Activated gamma-delta T cell treated with Interleukin-2 at 50 U/mL for 16 hours (primary cell): ENCODE results near the gene RHBDL3.
"Not testable (repeated sequence)": the region's sequence is repeated elsewhere in the genome, so short reads cannot be mapped to it uniquely, and the experiment has no call there.

Experiments used
- DNase-seq: peaks from one replicate; pipeline ENCODE4 v3.0.0-alpha.2; 2020

Gene RHBDL3, protein sequence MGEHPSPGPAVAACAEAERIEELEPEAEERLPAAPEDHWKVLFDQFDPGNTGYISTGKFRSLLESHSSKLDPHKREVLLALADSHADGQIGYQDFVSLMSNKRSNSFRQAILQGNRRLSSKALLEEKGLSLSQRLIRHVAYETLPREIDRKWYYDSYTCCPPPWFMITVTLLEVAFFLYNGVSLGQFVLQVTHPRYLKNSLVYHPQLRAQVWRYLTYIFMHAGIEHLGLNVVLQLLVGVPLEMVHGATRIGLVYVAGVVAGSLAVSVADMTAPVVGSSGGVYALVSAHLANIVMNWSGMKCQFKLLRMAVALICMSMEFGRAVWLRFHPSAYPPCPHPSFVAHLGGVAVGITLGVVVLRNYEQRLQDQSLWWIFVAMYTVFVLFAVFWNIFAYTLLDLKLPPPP

DNA sequence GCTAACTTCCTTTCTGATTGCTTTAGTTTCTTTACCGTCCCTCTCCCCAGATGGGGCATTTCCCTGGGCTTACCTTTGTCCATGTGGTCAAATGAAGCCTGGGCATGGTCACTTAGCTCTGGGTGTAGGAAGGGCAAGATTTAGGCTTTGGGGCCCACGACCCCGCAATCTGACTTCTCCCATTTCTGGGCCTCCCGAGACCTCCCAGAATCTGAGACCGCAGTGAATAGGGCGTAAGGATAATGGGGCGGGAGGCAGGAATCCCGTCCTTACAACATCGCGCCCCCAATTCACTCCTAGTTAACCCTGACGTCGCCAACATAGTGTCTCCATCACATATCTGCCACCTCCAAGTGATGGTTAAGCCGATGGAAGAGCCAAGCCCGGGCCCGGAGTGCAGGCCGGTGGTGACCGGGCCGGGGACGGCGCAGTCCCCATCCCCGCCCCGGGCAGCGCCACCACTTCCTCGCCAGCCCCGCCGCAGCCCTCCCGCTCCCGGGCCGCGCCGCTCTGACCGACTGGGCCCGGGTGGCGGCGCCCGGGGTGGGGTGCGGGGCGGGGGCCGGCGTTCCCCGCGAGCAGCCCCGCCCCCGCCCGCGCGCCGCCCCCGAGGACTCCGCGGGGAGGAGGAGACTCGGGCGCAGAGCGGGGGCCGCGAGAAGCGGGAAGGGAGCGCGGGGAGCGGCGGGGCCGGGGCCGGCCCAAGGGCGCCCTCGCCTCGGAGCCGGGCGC is at the start of gene RHBDL3:
TSS of gene RHBDL3 (plus strand) at position 641 of the 732 bp plus-strand sequence. CDS start 358 bp downstream, outside the sequence.
- no peak for DNase-seq

DNA sequence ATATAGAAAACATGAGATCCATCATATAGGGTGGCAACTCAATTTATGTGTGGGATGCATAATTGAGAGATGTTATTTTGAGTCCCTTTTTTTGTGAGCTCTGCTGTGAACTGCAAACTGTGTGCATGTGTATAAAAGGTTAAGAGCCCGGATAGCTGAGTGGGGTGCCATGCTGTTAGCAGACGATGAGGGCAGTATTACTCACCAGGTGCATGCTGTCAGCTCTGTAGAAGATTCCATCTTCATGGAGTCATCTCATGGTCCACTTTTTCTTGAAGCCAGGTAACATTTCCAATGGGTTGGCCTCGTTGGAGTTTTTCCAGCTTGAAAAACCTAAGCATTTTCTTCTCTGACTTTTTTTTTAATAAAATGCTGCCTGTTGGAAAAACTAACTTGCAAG is 43.0 kb upstream of the RHBDL3 start:
- no peak for DNase-seq

DNA sequence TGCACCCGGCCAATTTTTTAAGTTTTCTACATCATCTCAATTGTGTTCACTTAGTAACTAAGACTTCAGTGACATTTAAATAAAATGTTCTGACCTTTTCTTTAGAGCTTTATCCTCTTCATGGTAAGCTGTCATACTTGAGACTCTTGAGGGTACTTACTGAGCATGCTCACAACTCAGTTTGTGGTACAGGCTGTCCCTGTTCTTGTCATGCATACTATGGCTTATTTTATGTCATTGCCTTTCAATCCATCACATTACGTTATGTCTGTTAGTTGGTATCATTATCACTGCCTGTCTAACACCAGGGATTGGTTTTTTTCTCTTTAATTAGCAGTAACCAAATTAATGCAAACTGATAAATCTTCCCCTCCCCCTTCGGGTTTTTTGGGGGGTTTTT is 41.9 kb upstream of the RHBDL3 start:
- no peak for DNase-seq

DNA sequence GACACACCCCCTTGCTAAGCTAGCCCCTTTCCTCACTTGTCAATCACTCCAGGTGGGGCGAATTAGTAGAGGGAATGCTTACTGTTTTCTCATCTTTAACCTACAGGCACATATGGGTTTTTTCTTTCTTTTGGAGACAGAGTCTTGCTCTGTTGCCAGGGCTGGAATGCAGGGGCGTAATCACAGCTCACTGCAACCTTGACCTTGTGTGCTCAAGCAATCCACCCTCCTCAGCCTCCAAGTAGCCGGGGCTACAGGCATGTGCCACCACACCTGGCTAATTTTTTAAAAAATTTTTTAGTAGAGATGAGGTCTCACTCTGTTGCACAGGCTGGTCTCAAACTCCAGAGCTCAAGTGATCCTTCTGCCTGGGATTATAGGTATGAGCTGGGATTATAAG is 38.7 kb upstream of the RHBDL3 start:
- no peak for DNase-seq

DNA sequence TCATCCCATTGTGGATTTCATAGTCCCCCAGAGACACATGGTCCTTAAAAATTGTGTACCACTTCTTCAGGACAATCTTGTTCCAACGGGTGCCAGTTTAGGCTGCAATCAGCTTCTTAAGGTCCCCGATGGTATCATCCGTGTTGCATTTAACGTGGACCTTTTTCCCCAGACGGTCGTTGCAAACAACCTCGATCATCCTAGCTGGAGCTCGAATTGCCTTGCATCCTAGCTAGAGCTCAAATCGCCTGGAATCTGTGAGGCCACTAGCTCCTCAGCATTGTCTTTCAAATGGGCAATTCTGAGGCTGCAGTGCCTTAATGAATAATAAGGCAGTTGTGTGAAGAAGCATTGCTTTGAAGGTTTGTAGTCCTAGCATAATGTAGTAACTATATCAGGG is 37.7 kb upstream of the RHBDL3 start:
- no peak for DNase-seq

DNA sequence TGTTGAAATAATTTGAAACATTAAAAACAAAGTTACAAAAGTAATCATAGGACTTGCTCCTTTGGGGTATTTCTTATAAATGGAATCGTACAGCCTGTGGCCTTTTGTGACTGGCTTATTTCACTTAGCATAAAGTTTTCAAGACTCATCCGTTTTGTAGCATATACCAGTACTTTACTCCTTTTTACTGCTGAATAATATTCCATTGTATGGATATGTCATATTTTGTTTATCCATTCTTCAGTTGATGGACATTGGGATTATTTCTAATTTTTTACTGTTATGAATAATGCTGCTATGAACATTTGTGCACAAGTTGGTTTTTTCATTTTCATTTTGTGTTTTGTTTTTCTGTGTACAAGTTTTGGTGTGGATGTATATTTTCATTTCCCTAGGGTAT is 30.0 kb upstream of the RHBDL3 start:
- no peak for DNase-seq

DNA sequence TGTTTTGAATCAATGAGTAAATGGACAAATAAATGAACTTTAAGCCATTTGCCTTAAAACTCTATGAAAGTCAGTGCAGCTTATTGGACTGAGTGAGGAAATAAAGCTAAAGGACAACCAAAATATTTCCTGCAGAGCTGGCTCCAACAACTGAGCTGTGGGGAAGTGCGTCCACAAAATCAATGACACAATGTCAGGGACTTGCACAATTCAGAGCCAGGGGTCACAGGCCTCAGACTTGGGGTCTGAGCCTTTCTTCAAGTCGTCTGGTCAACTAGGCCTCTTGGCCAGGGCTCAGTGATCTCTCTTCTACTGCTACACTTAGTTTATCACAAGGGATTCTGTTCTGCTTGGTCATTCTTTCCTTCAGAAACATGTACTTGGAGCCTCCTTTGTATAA is 26.2 kb upstream of the RHBDL3 start:
- no peak for DNase-seq

DNA sequence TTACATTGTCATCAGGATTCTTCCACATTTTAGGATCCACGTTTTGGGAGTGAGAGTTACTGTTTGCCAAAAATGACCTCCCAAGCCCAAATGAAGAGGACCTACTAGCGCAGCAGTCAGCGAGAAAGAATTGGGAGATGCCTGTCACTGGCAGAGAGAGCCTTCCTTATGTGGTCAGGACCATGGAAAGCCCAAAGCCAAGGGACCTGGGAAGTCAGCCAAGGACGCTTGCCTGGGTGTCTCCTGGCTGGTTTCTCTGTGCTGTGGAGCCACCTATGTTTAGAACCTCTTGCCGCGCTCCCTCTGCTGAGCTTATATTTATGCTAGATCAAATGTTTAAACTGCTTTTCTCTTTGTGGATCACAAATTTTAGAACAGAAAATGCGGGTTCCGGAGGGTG is 24.9 kb upstream of the RHBDL3 start:
- no peak for DNase-seq

DNA sequence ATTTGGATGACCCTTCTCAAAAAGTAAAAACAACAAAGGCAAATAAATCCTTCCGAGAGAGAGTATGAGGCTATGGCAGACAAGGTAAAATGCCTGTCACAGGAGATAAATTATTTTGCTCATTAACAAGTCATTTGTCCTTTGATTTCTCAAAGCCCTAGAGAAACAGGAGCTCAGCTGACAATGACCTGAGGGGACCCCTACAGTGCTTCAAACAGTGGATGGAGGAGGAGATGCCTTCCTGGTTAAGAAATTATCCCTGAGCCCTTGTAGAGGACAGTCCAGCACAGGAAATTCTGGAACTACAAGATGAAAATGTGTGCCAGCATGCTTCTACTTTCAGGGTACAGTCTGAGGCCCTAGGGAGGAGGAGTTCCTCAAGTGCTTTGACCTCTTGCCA is 24.0 kb upstream of the RHBDL3 start:
- DNase-seq: no peak

DNA sequence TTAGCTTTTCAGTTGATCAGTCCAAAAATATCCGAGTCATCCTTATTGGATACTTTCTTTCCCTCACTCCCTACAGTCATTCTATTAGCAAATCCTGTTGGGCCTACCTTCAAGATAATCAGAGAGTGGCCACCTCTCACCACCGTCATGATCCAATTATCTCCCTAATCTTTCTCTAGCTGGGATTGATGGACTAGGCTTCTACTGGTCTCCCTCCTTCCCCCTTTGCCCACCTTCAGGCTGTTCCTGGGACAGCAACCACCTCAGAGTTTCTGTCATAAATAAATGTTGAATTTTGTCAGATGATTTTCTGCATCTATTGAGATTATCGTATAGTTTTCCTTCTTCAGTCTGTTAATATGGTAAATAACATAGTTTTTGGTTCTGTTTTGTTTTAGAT is 16.2 kb upstream of the RHBDL3 start:
- no peak for DNase-seq

DNA sequence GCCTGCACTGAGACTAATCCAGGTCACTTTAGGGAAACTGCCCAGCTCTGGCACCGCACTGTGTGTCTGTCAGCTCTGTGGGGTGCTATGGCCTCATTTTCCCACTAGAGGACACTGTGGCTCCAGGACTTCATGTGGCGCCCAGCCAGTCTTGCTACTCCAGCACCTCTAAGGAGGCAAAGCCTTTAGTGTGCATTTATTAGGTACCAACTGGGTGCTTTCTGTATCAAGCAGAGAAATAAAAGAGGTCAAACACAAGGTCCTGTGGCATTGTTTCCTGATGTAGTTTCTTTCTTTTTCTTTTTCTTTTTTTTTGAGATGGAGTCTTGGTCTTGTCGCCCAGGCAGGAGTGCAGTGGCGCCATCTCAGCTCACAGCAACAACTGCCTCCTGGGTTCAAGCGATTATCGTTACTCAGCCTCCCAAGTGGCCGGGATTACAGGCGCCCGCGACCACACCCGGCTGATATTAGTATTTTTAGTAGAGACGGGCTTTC is 12.5 kb upstream of the RHBDL3 start:
- peak; percentile 53 for DNase-seq

DNA sequence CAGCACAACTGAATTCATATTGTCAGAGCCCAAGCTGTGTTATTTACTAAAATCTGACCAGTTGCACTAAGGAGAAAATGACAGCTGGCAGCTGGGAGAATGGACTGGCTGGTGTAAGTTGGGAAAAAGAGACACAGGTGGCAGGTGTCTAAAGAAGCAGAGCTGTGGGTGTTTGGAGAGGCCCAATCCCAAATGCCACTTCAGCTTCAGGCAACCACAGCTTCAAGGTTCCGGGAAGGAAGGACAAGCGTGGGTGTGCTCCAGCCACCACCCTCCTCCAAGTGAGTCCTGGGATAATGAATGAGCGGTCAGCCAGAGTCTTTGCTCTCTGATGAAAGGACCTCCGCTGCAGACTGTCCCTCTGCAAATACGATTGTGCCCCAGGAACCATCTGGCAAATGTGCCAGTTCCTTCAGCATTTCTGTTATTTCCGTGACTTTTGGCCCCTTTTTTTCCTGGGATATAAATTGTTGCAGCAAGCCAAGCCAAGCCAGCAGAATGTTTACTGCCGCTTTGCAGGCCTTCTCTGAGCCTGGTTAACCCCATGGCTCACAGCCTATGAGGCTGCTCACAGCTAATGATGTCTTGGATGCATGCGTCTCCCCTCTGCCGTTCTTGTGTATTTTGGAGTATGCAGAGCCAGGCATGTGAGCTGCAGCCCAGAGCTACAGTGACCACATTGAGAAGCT is 9.5 kb upstream of the RHBDL3 start:
- DNase-seq: no peak

DNA sequence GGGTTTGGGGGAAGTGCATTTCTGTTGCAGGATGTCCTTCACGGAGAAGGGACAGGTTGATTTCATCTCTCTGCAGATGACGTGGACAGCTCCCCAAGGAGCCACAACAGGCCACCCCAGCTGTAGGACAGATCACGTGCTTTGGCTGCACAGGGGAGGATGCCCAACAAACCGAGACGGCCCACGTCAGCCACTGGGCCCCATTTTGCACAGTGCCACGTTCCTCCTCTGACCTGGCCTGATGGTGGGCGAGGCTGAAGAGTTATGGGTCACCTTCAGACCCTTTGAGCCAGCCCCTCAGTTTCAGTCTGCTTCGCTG is 9.0 kb upstream of the RHBDL3 start:
- no peak for DNase-seq

DNA sequence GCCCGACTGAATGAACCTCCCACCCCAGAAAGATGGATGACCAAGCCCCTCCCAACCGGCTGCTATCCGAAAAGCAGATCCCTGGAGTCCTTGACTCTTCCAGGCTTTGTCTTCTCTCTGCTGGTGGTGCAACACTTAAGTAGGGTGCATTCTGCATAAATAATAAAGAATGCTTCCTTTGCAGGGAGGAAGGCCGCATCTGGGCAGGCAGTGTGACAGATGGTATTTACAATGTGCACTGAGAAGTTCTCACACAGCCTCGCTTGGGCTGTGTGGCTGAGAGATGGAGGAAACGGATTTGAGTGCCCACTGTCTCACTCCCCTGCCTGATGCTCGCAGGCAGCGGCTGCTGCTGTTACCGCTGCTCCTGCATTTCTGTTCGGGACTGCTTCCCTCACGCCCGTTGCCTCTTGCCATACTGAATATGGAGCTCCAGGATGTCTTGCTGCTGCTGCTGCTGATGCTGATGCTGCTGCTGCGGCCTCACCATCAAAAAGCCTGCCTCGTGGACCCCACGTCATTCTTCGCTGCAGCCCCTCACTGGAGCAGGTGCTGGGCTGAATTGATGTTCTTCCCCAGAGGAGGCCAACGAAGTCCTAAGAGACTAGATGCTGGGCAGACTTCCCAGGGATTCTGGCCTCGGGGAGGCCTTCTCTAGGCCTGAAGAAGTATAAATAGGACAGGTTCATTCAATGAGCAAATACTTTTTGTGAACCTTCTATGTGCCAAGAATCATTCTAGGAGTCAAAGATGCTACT is 7.1 kb upstream of the RHBDL3 start:
- no peak for DNase-seq

DNA sequence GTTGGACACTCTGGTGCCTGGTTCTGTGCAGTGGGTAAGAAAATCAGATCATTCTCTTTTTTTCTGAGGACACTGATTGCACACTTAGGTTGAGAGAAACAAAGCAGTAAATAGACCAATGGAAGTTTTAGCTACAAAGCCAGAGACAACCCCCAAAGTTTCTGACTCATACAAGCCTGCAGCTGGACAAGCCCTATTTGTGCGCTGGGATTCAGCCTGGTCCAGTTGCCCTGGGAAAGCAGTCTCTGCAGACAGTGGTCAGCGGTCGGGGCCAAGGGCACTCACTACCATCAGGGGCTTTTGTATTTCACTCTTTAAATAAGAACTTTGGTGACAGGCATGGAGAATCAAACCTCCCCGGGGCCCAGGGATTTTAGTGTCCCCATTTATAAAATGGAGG is 6.0 kb upstream of the RHBDL3 start:
- no peak for DNase-seq

DNA sequence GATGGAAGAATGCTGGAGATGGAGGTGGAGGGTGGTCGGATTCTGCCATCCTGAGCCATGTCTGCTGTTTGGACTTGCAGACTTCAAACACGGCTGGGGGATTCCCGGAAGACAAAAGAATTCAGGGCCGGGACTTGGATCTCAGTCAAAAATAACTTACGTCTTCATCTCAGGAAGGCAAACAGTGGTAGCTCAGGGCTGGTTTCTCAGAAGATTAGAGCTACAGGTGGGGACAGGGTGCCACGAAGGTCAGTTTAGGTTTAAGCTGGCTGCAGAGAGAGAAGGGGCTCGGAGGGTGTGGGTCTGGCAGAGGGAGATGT is 4.3 kb upstream of the RHBDL3 start:
- DNase-seq: no peak

DNA sequence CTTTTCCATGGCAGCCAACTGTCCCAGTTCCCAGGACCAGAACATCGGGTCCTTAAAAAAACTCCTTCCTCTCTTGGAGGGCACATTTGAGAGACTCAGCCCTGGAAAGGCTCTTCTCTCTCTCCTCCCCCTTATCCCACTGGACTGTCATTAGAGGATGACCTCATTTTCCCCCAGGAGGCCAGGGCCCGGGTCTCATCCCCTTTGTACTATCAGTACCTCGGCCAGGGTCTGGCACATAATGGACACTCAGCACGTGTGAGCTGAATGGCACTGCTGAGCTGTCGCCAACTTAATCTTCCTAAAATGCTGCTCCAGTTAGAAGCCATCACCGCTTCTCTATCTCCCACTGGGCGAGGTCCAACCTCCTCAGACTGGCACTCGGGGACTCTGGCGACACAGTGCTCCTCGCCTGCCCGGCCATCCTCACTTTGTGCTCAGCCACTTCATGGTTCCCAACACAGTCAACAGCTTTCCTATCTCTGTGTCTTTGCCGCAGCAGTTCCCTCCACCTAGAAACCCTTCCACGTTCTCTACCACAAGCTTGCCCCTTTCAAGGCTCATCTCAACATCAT is 3.6 kb upstream of the RHBDL3 start:
- DNase-seq: no peak

DNA sequence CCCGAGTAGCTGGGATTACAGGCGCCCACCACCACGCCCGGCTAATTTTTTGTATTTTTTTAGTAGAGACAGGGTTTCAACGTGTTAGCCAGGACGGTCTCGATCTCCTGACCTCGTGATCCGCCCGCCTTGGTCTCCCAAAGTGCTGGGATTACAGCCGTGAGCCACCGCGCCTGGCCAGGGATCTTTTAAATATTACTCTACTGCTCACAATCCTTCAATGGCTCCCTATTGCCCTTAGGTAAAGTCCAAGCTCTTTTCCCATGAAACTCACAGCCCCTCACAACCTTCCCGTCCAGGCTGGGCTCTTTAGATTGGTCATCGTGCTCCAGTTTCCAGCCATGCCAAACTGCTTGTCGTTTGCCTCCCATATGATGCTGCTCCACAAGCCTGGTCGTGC is 2.1 kb upstream of the RHBDL3 start:
- DNase-seq: not testable (repeated sequence)

DNA sequence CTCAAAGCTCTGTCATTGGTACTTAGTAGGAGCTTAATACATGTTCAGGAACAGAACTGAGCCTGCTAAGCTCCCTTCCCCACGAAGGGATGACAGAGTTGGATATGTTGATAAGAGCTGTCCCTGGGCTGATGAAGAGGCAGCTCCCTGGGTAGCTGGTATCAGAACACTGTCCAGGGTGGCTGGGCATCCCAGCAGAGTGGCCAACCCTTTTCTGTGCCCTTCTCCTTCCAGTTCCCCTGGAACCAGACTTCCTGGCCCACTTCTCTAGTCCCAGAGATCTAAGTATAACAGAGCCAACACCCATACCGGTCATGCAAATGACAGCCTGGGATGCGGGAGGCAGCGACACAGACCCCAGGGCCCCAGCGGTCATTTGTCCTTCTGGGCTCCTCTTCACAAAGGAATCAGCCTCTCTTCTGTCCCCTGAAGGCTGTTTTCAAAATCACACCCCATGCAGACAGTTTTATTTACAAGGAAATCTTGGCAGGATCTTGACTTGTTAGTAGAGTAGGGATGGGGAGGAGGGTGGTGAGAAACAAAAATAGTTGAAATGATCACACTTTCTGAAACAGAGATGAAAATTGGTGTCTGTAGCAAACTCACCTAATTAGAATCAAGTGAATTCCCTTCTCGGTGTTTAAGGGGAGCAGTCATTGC is 1.4 kb upstream of the RHBDL3 start:
- no peak for DNase-seq

DNA sequence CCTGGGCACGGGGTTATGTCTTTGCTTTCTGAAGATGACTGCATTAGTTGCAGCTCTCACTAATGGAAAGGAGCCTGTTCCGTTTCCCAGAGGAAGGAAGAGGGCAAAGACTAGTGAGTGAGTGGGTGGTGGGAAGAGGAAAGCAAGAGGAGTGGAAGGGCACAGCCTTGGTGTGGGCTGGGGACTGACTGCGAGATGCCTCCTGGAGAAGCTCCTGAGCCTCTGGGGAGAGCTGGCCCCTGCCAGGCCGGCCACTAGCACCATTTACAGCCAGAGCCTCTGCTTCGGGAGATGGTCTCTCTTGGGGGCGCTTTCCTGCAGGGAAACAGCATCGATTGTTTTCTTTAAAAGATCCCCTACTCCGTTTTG is 825 bp upstream of the RHBDL3 start:
- DNase-seq: no peak

DNA sequence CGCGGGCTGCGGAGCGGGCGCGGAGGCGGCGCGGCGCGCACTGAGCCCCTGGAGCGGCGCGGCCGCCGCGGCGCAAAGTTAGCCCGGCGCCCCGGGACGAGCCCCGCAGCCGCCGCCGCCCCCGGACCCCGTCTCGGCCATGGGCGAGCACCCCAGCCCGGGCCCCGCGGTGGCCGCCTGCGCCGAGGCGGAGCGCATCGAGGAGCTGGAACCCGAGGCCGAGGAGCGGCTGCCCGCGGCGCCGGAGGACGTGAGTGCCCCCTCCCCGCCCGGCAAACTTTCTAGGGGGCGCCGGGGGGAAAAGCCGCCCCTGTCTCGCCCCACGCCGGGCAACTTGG is 388 bp downstream of the RHBDL3 start:
- DNase-seq: no peak
